Immature natural killer cell (primary cell): ENCODE results near the gene GXYLT1. TPM values are rescaled to one million over a fixed set of nuclear protein-coding genes. Genes with fewer than 3 reads are reported as not detected.
A peak's percentile ranks its signal among the peaks of the same experiment; 100 is the strongest.

Experiments
- DNase-seq, 3 donors: peaks; one replicate each; pipeline ENCODE4 v3.0.0; 2022; ENCODE audit warnings: mixed read lengths in 1 of 3
- H3K27ac Mint-ChIP-seq, 6 donors: one replicate each; pipeline ENCODE4 v1.8.0; 2020; ENCODE audit warnings: mixed read lengths in 6 of 6, mild to moderate bottlenecking in 5 of 6, inconsistent platforms in 4 of 6, moderate library complexity in 3 of 6
- H3K27me3 Mint-ChIP-seq, 3 donors: one replicate each; pipeline ENCODE4 v1.8.0; 2020 to 2021; ENCODE audit warnings: low read depth in 3 of 3, mild to moderate bottlenecking in 3 of 3, mixed read lengths in 3 of 3, moderate library complexity in 3 of 3, inconsistent platforms in 1 of 3
- H3K36me3 Mint-ChIP-seq, 3 donors: one replicate each; pipeline ENCODE4 v1.8.0; 2020; ENCODE audit warnings: mixed read lengths in 3 of 3, inconsistent platforms in 2 of 3, mild to moderate bottlenecking in 2 of 3
- H3K4me1 Mint-ChIP-seq, 2 donors: one replicate each; pipeline ENCODE4 v1.8.0; 2020; ENCODE audit warnings: inconsistent platforms in 2 of 2, mild to moderate bottlenecking in 2 of 2, mixed read lengths in 2 of 2, moderate library complexity in 1 of 2
- H3K4me3 Mint-ChIP-seq, 5 donors: one replicate each; pipeline ENCODE4 v1.8.0; 2020; ENCODE audit warnings: mild to moderate bottlenecking in 5 of 5, mixed read lengths in 5 of 5, inconsistent platforms in 3 of 5, moderate library complexity in 3 of 5
- H3K9me3 Mint-ChIP-seq, 6 donors: one replicate each; pipeline ENCODE4 v1.8.0; 2020; ENCODE audit warnings: mild to moderate bottlenecking in 6 of 6, mixed read lengths in 6 of 6, inconsistent platforms in 4 of 6, moderate library complexity in 3 of 6
- polyA plus RNA-seq, 3 donors: library from polyadenylated mRNA; unstranded; fragments of 300-500 nt; fragmentation: Illumina TruSeq; gene quantifications; one replicate each; pipeline ENCODE4 v1.2.3, GENCODE V29; 2021

The GXYLT1 gene
- polyA plus RNA-seq, 3 donors from 2014 or later = 3.1 to 5.9 (median 4.1) TPM

- H3K27me3 Mint-ChIP-seq = no peaks in the 10 kb centered on the region
- H3K9me3 Mint-ChIP-seq = no peaks in the 10 kb centered on the region
- no peak for DNase-seq
- peaks cover 3 to 9% of the 10 kb centered on the region in 2 donors for H3K4me1 Mint-ChIP-seq
- no peak overlapping the region for H3K4me3 Mint-ChIP-seq
- peaks cover 0 to 2% (median under 1%) of the 10 kb centered on the region in 3 donors for H3K36me3 Mint-ChIP-seq
- no peak overlapping the region for H3K27ac Mint-ChIP-seq
Measured at GRCh38 chr12:42103155-42103554, 41.5 kb downstream of the GXYLT1 start.

- H3K36me3 Mint-ChIP-seq = peaks cover 0 to 2% (median 0%) of the 10 kb centered on the region in 3 donors
- DNase-seq = no peak
- H3K27me3 Mint-ChIP-seq = no peaks in the 10 kb centered on the region
- peak overlapping the region in 1 of 6 donors; percentile 31 for H3K27ac Mint-ChIP-seq
- H3K4me3 Mint-ChIP-seq = no peak overlapping the region
- no peaks in the 10 kb centered on the region for H3K9me3 Mint-ChIP-seq
- peaks cover 7 to 13% of the 10 kb centered on the region in 2 donors for H3K4me1 Mint-ChIP-seq
Measured at GRCh38 chr12:42102720-42103119, 42.0 kb downstream of the GXYLT1 start.

- peak overlapping the region; percentile 17 to 97 (median 94) for H3K27ac Mint-ChIP-seq
- peaks cover 0 to 5% (median 0%) of the 10 kb centered on the region in 3 donors for H3K36me3 Mint-ChIP-seq
Measured at GRCh38 chr12:42099433-42099832, 45.2 kb downstream of the GXYLT1 start.

GRCh38 chr12:42097971-42098370 is 46.7 kb downstream of the GXYLT1 start:
- Mint-ChIP-seq H3K4me1 (peaks cover 41 to 51% of the 10 kb centered on the region in 2 donors), H3K36me3 (peaks cover 0 to 5% (median 0%) of the 10 kb centered on the region in 3 donors), H3K27ac (peak overlapping the region; percentile 93 to 99 (median 96)), H3K9me3 (no peaks in the 10 kb centered on the region), H3K27me3 (peaks cover 0 to 1% (median 0%) of the 10 kb centered on the region in 3 donors), H3K4me3 (peak overlapping the region; percentile 79 to 93 (median 82))
- DNase-seq = peak; percentile 58 to 70 (median 67)

More at GRCh38 chr12:42099433-42099832, 45.2 kb downstream of the GXYLT1 start:
- H3K4me3 Mint-ChIP-seq = no peak overlapping the region
- no peaks in the 10 kb centered on the region for H3K9me3 Mint-ChIP-seq
- peaks cover 0 to 1% (median 0%) of the 10 kb centered on the region in 3 donors for H3K27me3 Mint-ChIP-seq
- DNase-seq = no peak
- peaks cover 33 to 42% of the 10 kb centered on the region in 2 donors for H3K4me1 Mint-ChIP-seq

GRCh38 chr12:42094277-42094676 is 50.4 kb downstream of the GXYLT1 start:
- no peaks in the 10 kb centered on the region for H3K9me3 Mint-ChIP-seq
- peaks cover 45 to 58% of the 10 kb centered on the region in 2 donors for H3K4me1 Mint-ChIP-seq
- DNase-seq = peak; percentile 23 to 61 (median 50)
- H3K36me3 Mint-ChIP-seq = peaks cover 0 to 11% (median 3%) of the 10 kb centered on the region in 3 donors
- H3K27ac Mint-ChIP-seq = peak overlapping the region; percentile 57 to 89 (median 78)
- peak overlapping the region in 4 of 5 donors; percentile 10 to 75 (median 60) for H3K4me3 Mint-ChIP-seq
- H3K27me3 Mint-ChIP-seq = peaks cover 0 to 1% (median 0%) of the 10 kb centered on the region in 3 donors

GRCh38 chr12:42091769-42092168 is 52.9 kb downstream of the GXYLT1 start:
- Mint-ChIP-seq H3K27me3 (no peaks in the 10 kb centered on the region), H3K4me1 (peaks cover 30 to 41% of the 10 kb centered on the region in 2 donors), H3K4me3 (no peak overlapping the region), H3K9me3 (no peaks in the 10 kb centered on the region), H3K27ac (peak overlapping the region in 3 of 6 donors; percentile 9 to 64 (median 17)), H3K36me3 (peaks cover 8 to 16% (median 10%) of the 10 kb centered on the region in 3 donors)
- no peak for DNase-seq

- no peak for DNase-seq
- Mint-ChIP-seq H3K9me3 (no peaks in the 10 kb centered on the region), H3K4me3 (no peak overlapping the region), H3K27me3 (no peaks in the 10 kb centered on the region), H3K27ac (no peak overlapping the region), H3K36me3 (peaks cover 8 to 16% (median 10%) of the 10 kb centered on the region in 3 donors), H3K4me1 (peaks cover 25 to 40% of the 10 kb centered on the region in 2 donors)
Measured at GRCh38 chr12:42090899-42091298, 53.8 kb downstream of the GXYLT1 start.

- Mint-ChIP-seq H3K4me3 (no peak overlapping the region), H3K4me1 (peaks cover 7 to 20% of the 10 kb centered on the region in 2 donors), H3K9me3 (no peaks in the 10 kb centered on the region), H3K36me3 (peaks cover 5 to 22% (median 16%) of the 10 kb centered on the region in 3 donors), H3K27ac (peak overlapping the region in 2 of 6 donors; percentile 34 to 80), H3K27me3 (no peaks in the 10 kb centered on the region)
- DNase-seq = no peak
Measured at GRCh38 chr12:42086031-42086430, 58.6 kb downstream of the GXYLT1 start.

- DNase-seq = no peak
- no peak overlapping the region for H3K4me3 Mint-ChIP-seq
- peaks cover 5 to 23% (median 16%) of the 10 kb centered on the region in 3 donors for H3K36me3 Mint-ChIP-seq
- H3K4me1 Mint-ChIP-seq = peaks cover 7 to 20% of the 10 kb centered on the region in 2 donors
- no peaks in the 10 kb centered on the region for H3K9me3 Mint-ChIP-seq
- no peak overlapping the region for H3K27ac Mint-ChIP-seq
- no peaks in the 10 kb centered on the region for H3K27me3 Mint-ChIP-seq
Measured at GRCh38 chr12:42085594-42085993, 59.1 kb downstream of the GXYLT1 start.

- H3K4me1 Mint-ChIP-seq = peaks cover 7 to 20% of the 10 kb centered on the region in 2 donors
- H3K36me3 Mint-ChIP-seq = peaks cover 8 to 26% (median 14%) of the 10 kb centered on the region in 3 donors
Measured at GRCh38 chr12:42084522-42084921, 60.2 kb downstream of the GXYLT1 start.

GRCh38 chr12:42076976-42077375 is 67.7 kb downstream of the GXYLT1 start:
- Mint-ChIP-seq H3K27ac (no peak overlapping the region), H3K36me3 (peaks cover 3 to 14% (median 7%) of the 10 kb centered on the region in 3 donors), H3K9me3 (no peaks in the 10 kb centered on the region), H3K27me3 (no peaks in the 10 kb centered on the region), H3K4me3 (no peak overlapping the region), H3K4me1 (no peaks in the 10 kb centered on the region)
- DNase-seq = no peak

More at GRCh38 chr12:42084522-42084921, 60.2 kb downstream of the GXYLT1 start:
- H3K27me3 Mint-ChIP-seq = no peaks in the 10 kb centered on the region
- H3K9me3 Mint-ChIP-seq = no peaks in the 10 kb centered on the region
- no peak overlapping the region for H3K27ac Mint-ChIP-seq
- no peak for DNase-seq
- H3K4me3 Mint-ChIP-seq = no peak overlapping the region

GRCh38 chr12:42070036-42070435 is 74.6 kb downstream of the GXYLT1 start:
- peaks cover 0 to 3% (median 3%) of the 10 kb centered on the region in 3 donors for H3K36me3 Mint-ChIP-seq
- no peak overlapping the region for H3K27ac Mint-ChIP-seq
- H3K4me3 Mint-ChIP-seq = no peak overlapping the region
- H3K9me3 Mint-ChIP-seq = peaks cover 0 to 6% (median 0%) of the 10 kb centered on the region in 6 donors
- peaks cover 0 to 5% (median 2%) of the 10 kb centered on the region in 3 donors for H3K27me3 Mint-ChIP-seq
- DNase-seq = no peak
- no peaks in the 10 kb centered on the region for H3K4me1 Mint-ChIP-seq

GRCh38 chr12:42059127-42059526 is 85.5 kb downstream of the GXYLT1 start:
- DNase-seq = no peak
- no peak overlapping the region for H3K4me3 Mint-ChIP-seq
- H3K27ac Mint-ChIP-seq = no peak overlapping the region
- H3K4me1 Mint-ChIP-seq = no peaks in the 10 kb centered on the region
- H3K27me3 Mint-ChIP-seq = peaks cover 0 to 3% (median 2%) of the 10 kb centered on the region in 3 donors
- peaks cover 0 to 4% (median 0%) of the 10 kb centered on the region in 3 donors for H3K36me3 Mint-ChIP-seq
- peaks cover 0 to 2% (median under 1%) of the 10 kb centered on the region in 6 donors for H3K9me3 Mint-ChIP-seq

- no peak for DNase-seq
- H3K27ac Mint-ChIP-seq = no peak overlapping the region
- peaks cover 0 to 2% (median under 1%) of the 10 kb centered on the region in 3 donors for H3K27me3 Mint-ChIP-seq
- H3K4me1 Mint-ChIP-seq = no peaks in the 10 kb centered on the region
- H3K9me3 Mint-ChIP-seq = peaks cover 0 to 2% (median 0%) of the 10 kb centered on the region in 6 donors
- H3K4me3 Mint-ChIP-seq = no peak overlapping the region
- no peaks in the 10 kb centered on the region for H3K36me3 Mint-ChIP-seq
Measured at GRCh38 chr12:42056130-42056529, 88.5 kb downstream of the GXYLT1 start.
